Endothelial cell of umbilical vein (primary cell): ENCODE results near the gene CLIC3. TPM values are rescaled to one million over a fixed set of nuclear protein-coding genes. Genes with fewer than 3 reads are reported as not detected.

Experiments used
- BruUV-seq: library from RNA; stranded (reverse); fragments of 400-500 nt; replicated peaks from 2 replicates; lab custom pipeline; 2021; lab: Mats Ljungman, UMichigan
- CTCF ChIA-PET: fragments of 300-600, 350-600 bp; sonication (Branson Sonifier 250); formaldehyde crosslinking; loops from one replicate; lab custom pipeline; 2021; ENCODE audit warnings: antibody characterized with exemption, inconsistent platforms; lab: Charles Lee
- POLR2A ChIA-PET: fragments of 300-600, 350-600 bp; sonication (Branson Sonifier 250); formaldehyde crosslinking; loops from one replicate; lab custom pipeline; 2021; ENCODE audit warnings: antibody characterized with exemption, inconsistent platforms; lab: Charles Lee
- DNase-seq: peaks from one replicate; pipeline ENCODE4 v3.0.0-alpha.2; 2011; ENCODE audit warnings: low read depth, low spot score
- FAIRE-seq: peaks from 2 replicates; lab custom pipeline; 2011; peaks lifted over from hg19 to GRCh38; lab: Jason Lieb, UNC
- H2AFZ ChIP-seq: 2 replicates; pipeline ENCODE4 v1.6.0; 2012; ENCODE audit warnings: low read depth, low read length, control low read depth, inconsistent platforms
- H3K27ac ChIP-seq: 2 replicates; pipeline ENCODE4 v1.5.1; 2011; ENCODE audit warnings: low read depth, mild to moderate bottlenecking, control low read depth, low read length, moderate library complexity; ENCODE audit not compliant: insufficient read depth
- H3K27me3 ChIP-seq, 2 experiments: 2 replicates each; pipeline versions ENCODE4 v1.6.0 to v1.6.1; 2011; ENCODE audit warnings: low read length in 2 of 2, mixed read lengths in 1 of 2; ENCODE audit not compliant: control insufficient read depth in 2 of 2, insufficient read depth in 2 of 2
- H3K36me3 ChIP-seq, 2 experiments: 2 replicates in 1 of 2; 3 replicates in 1 of 2; pipeline ENCODE4 v1.5.1; 2011; ENCODE audit warnings: low read length in 2 of 2, mild to moderate bottlenecking in 1 of 2, moderate library complexity in 1 of 2; ENCODE audit not compliant: control insufficient read depth in 2 of 2, insufficient read depth in 2 of 2; ENCODE audit errors: extremely low read depth in 1 of 2
- H3K4me1 ChIP-seq: 3 replicates; pipeline ENCODE4 v1.5.1; 2011; ENCODE audit warnings: mild to moderate bottlenecking, low read length; ENCODE audit not compliant: control insufficient read depth, insufficient read depth; ENCODE audit errors: extremely low read depth
- H3K4me2 ChIP-seq: 2 replicates; pipeline ENCODE4 v1.6.1; 2011; ENCODE audit warnings: low read length, control low read depth, mixed read lengths; ENCODE audit not compliant: insufficient read depth
- H3K4me3 ChIP-seq, 3 experiments: fragments of 200-600 bp in 1 of 3; sonication (generic), shearing (Covaris generic) in 1 of 3; replicated peaks in 1 of 3; 2 replicates each; pipeline ENCODE4 v1.5.1; 2011 to 2016; ENCODE audit warnings: control low read depth in 3 of 3, low read length in 3 of 3, mild to moderate bottlenecking in 2 of 3, inconsistent platforms in 1 of 3, low read depth in 1 of 3, moderate library complexity in 1 of 3; ENCODE audit not compliant: insufficient read depth in 1 of 3
- H3K79me2 ChIP-seq: 2 replicates; pipeline ENCODE4 v1.6.0; 2012; ENCODE audit warnings: low read length, inconsistent platforms; ENCODE audit not compliant: control insufficient read depth, insufficient read depth
- H3K9ac ChIP-seq: replicated peaks from 2 replicates; pipeline ENCODE3; 2011; ENCODE audit warnings: low read length, control low read depth; ENCODE audit not compliant: insufficient read depth; ENCODE audit errors: extremely low read depth
- H3K9me1 ChIP-seq: replicated peaks from 3 replicates; pipeline ENCODE4 v1.6.0; 2011; ENCODE audit warnings: mild to moderate bottlenecking, low read length; ENCODE audit not compliant: control insufficient read depth, insufficient read depth; ENCODE audit errors: extremely low read depth
- H3K9me3 ChIP-seq: replicated peaks from 2 replicates; pipeline ENCODE4 v1.5.1; 2012; ENCODE audit warnings: low read length, inconsistent platforms; ENCODE audit not compliant: control insufficient read depth, insufficient read depth
- H4K20me1 ChIP-seq: replicated peaks from 2 replicates; pipeline ENCODE3; 2011; ENCODE audit warnings: mild to moderate bottlenecking, low read length; ENCODE audit not compliant: control insufficient read depth, insufficient read depth; ENCODE audit errors: extremely low read depth
- EZH2 ChIP-seq: IDR thresholded peaks from 2 replicates; pipeline ENCODE4 v1.6.1; 2012; ENCODE audit warnings: borderline replicate concordance, low read depth, mild to moderate bottlenecking, moderate library complexity, low read length, inconsistent platforms; ENCODE audit not compliant: severe bottlenecking
- FOS ChIP-seq: IDR thresholded peaks from 2 replicates; pipeline ENCODE4 v1.6.1; 2011; ENCODE audit warnings: mild to moderate bottlenecking, low read length, moderate library complexity, borderline replicate concordance; ENCODE audit not compliant: insufficient read depth
- GATA2 ChIP-seq: IDR thresholded peaks from 2 replicates; pipeline ENCODE4 v1.7.0; 2011; ENCODE audit warnings: low read depth, mild to moderate bottlenecking, moderate library complexity, mixed read lengths, low read length; ENCODE audit not compliant: insufficient read length, insufficient read depth
- JUN ChIP-seq: IDR thresholded peaks from 2 replicates; pipeline ENCODE4 v1.6.1; 2011; ENCODE audit warnings: borderline replicate concordance, low read depth; ENCODE audit not compliant: insufficient read length, insufficient read depth
- MYC ChIP-seq: IDR thresholded peaks from one replicate; pipeline ENCODE4 v1.6.1; 2011; ENCODE audit warnings: mild to moderate bottlenecking, low read depth, low read length
- POLR2A ChIP-seq: IDR thresholded peaks from 2 replicates; pipeline ENCODE4 v1.6.1; 2012; ENCODE audit warnings: low read depth, mild to moderate bottlenecking, control low read depth, low read length
- POLR2AphosphoS5 ChIP-seq: IDR thresholded peaks from 2 replicates; pipeline ENCODE4 v1.6.1; 2012; ENCODE audit warnings: low read depth, mild to moderate bottlenecking, control low read depth, low read length, moderate library complexity; ENCODE audit not compliant: insufficient read depth
- dilution Hi-C: fragments of 300-500 bp; cut with MboI; formaldehyde crosslinking; loops from one replicate; pipeline ENCODE4 v1.15.0; 2019; ENCODE audit warnings: low sequenced_read_pairs; ENCODE audit not compliant: extremely low pct_ligation_motif_present
- intact Hi-C: fragments of 100-400 bp; cut with micrococcal nuclease; formaldehyde crosslinking; loops from one replicate; pipeline ENCODE4 v1.10.0; 2022
- polyA plus RNA-seq, 4 experiments: library from polyadenylated mRNA; depleted of rRNA in 3 of 4; stranded (reverse) in 3 of 4; unstranded in 1 of 4; fragments of >200 nt; gene quantifications; 2 replicates each; pipeline versions ENCODE4 v1.2.1 to v1.2.3, GENCODE V29; 2011 to 2012; ENCODE audit warnings: missing spikeins in 1 of 4
- total RNA-seq: library from RNA; stranded (reverse); gene quantifications from 2 replicates; pipeline ENCODE4 v1.2.3, GENCODE V29; 2021
- TF ChIP-seq, protein P1 (sequence below): IDR thresholded peaks from 2 replicates; pipeline ENCODE4 v1.6.1; 2011; ENCODE audit not compliant: insufficient read depth, insufficient read length
- TF ChIP-seq, protein P2 (sequence below), 2 donors: IDR thresholded peaks; 1 replicate in 1 of 2; 2 replicates in 1 of 2; pipeline ENCODE4 v1.5.1; 2011; ENCODE audit warnings: low read length in 2 of 2, mild to moderate bottlenecking in 2 of 2, moderate library complexity in 2 of 2, control low read depth in 1 of 2, inconsistent platforms in 1 of 2, low read depth in 1 of 2; ENCODE audit not compliant: insufficient read depth in 1 of 2; ENCODE audit errors: extremely low read depth in 1 of 2

CLIC3 gene
- total and polyA plus RNA-seq, 2 donors (not counting 3 experiments of a cell fraction or from before 2014, with no cell fraction given) = 2.3 TPM; not detected in 1

DNA sequence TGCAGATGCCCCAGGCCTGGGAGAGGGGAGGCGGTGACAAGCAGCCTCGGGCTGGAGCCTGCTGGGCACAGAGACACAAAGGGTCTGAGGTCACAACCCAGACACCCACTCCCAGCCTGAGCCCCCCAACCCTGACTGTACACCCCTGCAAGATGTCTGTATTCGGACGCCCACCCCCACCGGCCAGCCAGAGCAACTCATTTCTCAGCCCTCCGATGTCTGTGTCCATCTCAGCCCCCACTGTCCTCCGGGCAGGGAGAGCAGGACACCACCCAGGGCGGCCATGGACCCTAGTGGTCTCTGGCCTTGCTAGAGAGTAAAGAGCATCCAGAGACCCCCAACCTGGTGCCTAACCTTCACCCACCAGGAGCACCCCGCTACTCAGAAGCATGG is 40.4 kb downstream of the CLIC3 start:
- Histone ChIP-seq H3K79me2 (no peaks in the 10 kb centered on the region), H4K20me1 (no peaks in the 10 kb centered on the region), H3K9ac (no peak overlapping the region), H3K4me3 (no peak overlapping the region), H3K4me2 (no peak overlapping the region), H3K36me3 (no peaks in the 10 kb centered on the region), H3K9me1 (no peaks in the 10 kb centered on the region), H3K27ac (no peak overlapping the region), H3K4me1 (no peaks in the 10 kb centered on the region), H2AFZ (no peak overlapping the region), H3K27me3 (no peaks in the 10 kb centered on the region), H3K9me3 (no peaks in the 10 kb centered on the region)
- DNase-seq (no peak), FAIRE-seq (no peak)
- no peak for TF ChIP-seq FOS
- TF ChIP-seq, protein P1, sequence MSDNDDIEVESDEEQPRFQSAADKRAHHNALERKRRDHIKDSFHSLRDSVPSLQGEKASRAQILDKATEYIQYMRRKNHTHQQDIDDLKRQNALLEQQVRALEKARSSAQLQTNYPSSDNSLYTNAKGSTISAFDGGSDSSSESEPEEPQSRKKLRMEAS = no peak
- TF ChIP-seq GATA2 = no peak
- TF ChIP-seq, protein P2, sequence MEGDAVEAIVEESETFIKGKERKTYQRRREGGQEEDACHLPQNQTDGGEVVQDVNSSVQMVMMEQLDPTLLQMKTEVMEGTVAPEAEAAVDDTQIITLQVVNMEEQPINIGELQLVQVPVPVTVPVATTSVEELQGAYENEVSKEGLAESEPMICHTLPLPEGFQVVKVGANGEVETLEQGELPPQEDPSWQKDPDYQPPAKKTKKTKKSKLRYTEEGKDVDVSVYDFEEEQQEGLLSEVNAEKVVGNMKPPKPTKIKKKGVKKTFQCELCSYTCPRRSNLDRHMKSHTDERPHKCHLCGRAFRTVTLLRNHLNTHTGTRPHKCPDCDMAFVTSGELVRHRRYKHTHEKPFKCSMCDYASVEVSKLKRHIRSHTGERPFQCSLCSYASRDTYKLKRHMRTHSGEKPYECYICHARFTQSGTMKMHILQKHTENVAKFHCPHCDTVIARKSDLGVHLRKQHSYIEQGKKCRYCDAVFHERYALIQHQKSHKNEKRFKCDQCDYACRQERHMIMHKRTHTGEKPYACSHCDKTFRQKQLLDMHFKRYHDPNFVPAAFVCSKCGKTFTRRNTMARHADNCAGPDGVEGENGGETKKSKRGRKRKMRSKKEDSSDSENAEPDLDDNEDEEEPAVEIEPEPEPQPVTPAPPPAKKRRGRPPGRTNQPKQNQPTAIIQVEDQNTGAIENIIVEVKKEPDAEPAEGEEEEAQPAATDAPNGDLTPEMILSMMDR (IDR thresholded peaks at IDR 0.05; ENCODE audit: extremely low read depth in 1 of 2, insufficient read depth in 1 of 2, low read depth in 1 of 2, low read length in 2 of 2) = no peak
- no peak for TF ChIP-seq POLR2AphosphoS5
- TF ChIP-seq MYC = no peak
- TF ChIP-seq EZH2 = no peak
- TF ChIP-seq JUN = no peak
- TF ChIP-seq POLR2A = no peak
- no TSS peak for BruUV-seq
- POLR2A ChIA-PET = no interaction called here
- CTCF ChIA-PET = no interaction called here
- dilution Hi-C loops = no loop called here
- intact Hi-C loops = no loop called here
